Panc1 (cell line): ENCODE data around the gene NTRK1. TPM values are rescaled to one million over a fixed set of nuclear protein-coding genes. Genes with fewer than 3 reads are reported as not detected.

Experiments
- ATAC-seq: fragments of 200-7000 bp; cut with Tn5 transposase; 2 replicates; pipeline ENCODE4 v1.9.1; 2020; ENCODE audit warnings: mild to moderate bottlenecking, moderate library complexity
- BruUV-seq: library from RNA; stranded (reverse); fragments of 400-500 nt; replicated peaks from 2 replicates; lab custom pipeline; 2021; lab: Mats Ljungman, UMichigan
- CTCF ChIA-PET: fragments of 300-600 bp; sonication (Branson Sonifier 250); formaldehyde crosslinking; loops from one replicate; lab custom pipeline; 2022; ENCODE audit warnings: antibody characterized with exemption; lab: Charles Lee
- POLR2A ChIA-PET: fragments of 300-600 bp; sonication (Branson Sonifier 250); formaldehyde crosslinking; loops from one replicate; lab custom pipeline; 2022; ENCODE audit warnings: antibody characterized with exemption; lab: Charles Lee
- DNase-seq: peaks from one replicate; pipeline ENCODE4 v3.0.0-alpha.2; 2010; ENCODE audit warnings: low read depth, low spot score
- H3K27ac ChIP-seq: 2 replicates; pipeline ENCODE4 v1.5.1; 2011; ENCODE audit warnings: mild to moderate bottlenecking, low read length, inconsistent platforms
- H3K27me3 ChIP-seq: fragments of 200-500 bp; sonication (Bioruptor generic); 2 replicates; pipeline ENCODE4 v1.6.0; 2014; ENCODE audit warnings: low read length, inconsistent platforms; ENCODE audit not compliant: control insufficient read depth, insufficient read depth
- H3K36me3 ChIP-seq: fragments of 200-500 bp; sonication (Bioruptor generic); 2 replicates; pipeline ENCODE4 v1.5.1; 2014; ENCODE audit warnings: inconsistent platforms, mild to moderate bottlenecking, low read length, moderate library complexity; ENCODE audit not compliant: control insufficient read depth, insufficient read depth
- H3K4me1 ChIP-seq: 2 replicates; pipeline ENCODE4 v1.5.1; 2011; ENCODE audit warnings: inconsistent platforms, mild to moderate bottlenecking, low read length, moderate library complexity; ENCODE audit not compliant: control insufficient read depth, insufficient read depth
- H3K4me3 ChIP-seq, 2 experiments: 2 replicates each; pipeline ENCODE4 v1.5.1; 2011 to 2012; ENCODE audit warnings: low read depth in 2 of 2, low read length in 2 of 2, mild to moderate bottlenecking in 2 of 2, inconsistent platforms in 1 of 2, moderate library complexity in 1 of 2
- H3K9me3 ChIP-seq: fragments of 200-500 bp; sonication (Bioruptor generic); 2 replicates; pipeline ENCODE4 v1.5.1; 2014; ENCODE audit warnings: low read depth, mild to moderate bottlenecking, inconsistent platforms, low read length, moderate library complexity; ENCODE audit not compliant: control insufficient read depth, insufficient read depth
- POLR2AphosphoS5 ChIP-seq: IDR thresholded peaks from 2 replicates; pipeline ENCODE4 v1.6.1; 2012; ENCODE audit warnings: mild to moderate bottlenecking, low read depth, low read length, moderate library complexity
- SIN3A ChIP-seq: IDR thresholded peaks from 2 replicates; pipeline ENCODE4 v1.6.1; 2012; ENCODE audit warnings: low read depth, mild to moderate bottlenecking, low read length, moderate library complexity, borderline replicate concordance; ENCODE audit not compliant: insufficient read depth
- TCF7L2 ChIP-seq: IDR thresholded peaks from 2 replicates; pipeline ENCODE4 v1.6.1; 2011; ENCODE audit warnings: mild to moderate bottlenecking, low read depth, low read length, inconsistent platforms
- in situ Hi-C: cut with HindIII; loops from 2 replicates; pipeline ENCODE4 v1.10.0; 2016; ENCODE audit warnings: low sequenced_read_pairs, low pct_unique_long_range_greater_than_20kb
- intact Hi-C: fragments of 100-400 bp; cut with micrococcal nuclease; formaldehyde crosslinking; loops from one replicate; pipeline ENCODE4 v1.10.0; 2022; ENCODE audit not compliant: unreplicated experiment
- total RNA-seq: library from RNA; stranded (reverse); gene quantifications from one replicate; pipeline ENCODE4 v1.2.1, GENCODE V29; 2021; ENCODE audit not compliant: unreplicated experiment
- TF ChIP-seq, protein P1 (sequence below), 2 experiments: IDR thresholded peaks; 2 replicates each; pipeline ENCODE4 v1.6.1; 2011 to 2012; ENCODE audit warnings: low read depth in 2 of 2, control low read depth in 1 of 2, low read length in 1 of 2, mild to moderate bottlenecking in 1 of 2, moderate library complexity in 1 of 2; ENCODE audit not compliant: insufficient read depth in 1 of 2
- TF ChIP-seq, protein P2 (sequence below): fragments of 450-650 bp; IDR thresholded peaks from 2 replicates; pipeline ENCODE4 v1.5.1; 2017; ENCODE audit warnings: mild to moderate bottlenecking

NTRK1 gene
- total RNA-seq, 1 experiment from 2014 or later: 0.21 TPM

DNA sequence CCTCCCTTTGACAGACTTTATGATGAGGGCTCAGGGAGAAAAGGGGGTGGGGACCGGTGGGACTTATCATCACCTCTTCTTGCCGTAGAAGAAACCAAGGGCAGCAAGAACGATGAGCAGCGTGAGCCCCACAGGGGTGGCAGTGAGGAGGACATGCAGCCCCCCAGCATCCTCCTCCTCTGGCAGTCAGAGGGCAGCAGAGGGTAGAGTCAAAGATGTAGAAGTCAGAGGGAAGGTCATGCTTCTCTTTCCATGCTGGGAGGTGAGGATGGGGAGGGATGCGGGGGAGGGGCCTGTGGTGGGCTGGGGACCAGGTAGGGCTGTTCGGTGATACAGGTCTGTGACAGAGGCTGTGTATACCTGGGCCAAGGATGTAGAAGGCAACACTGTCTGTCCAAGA is 16.6 kb upstream of the NTRK1 start:
- in situ Hi-C loops (no loop called here), intact Hi-C loops (no loop called here)
- H3K36me3 ChIP-seq: no peaks in the 10 kb centered on the region
- no peak for ATAC-seq
- H3K4me1 ChIP-seq: no peaks in the 10 kb centered on the region
- H3K4me3 ChIP-seq: no peak overlapping the region
- no peak for DNase-seq
- H3K27me3 ChIP-seq: no peaks in the 10 kb centered on the region
- ChIA-PET POLR2A (no interaction called here), CTCF (interaction anchor here (0.6 kb wide), 1 partner anchor 11 kb away, joined by 4 read pairs; no protein-coding TSS in a partner anchor)
- no peaks in the 10 kb centered on the region for H3K9me3 ChIP-seq
- no TSS peak for BruUV-seq
- no peak for TF ChIP-seq POLR2AphosphoS5
- H3K27ac ChIP-seq: no peak overlapping the region

- H3K9me3 ChIP-seq: no peaks in the 10 kb centered on the region
- H3K4me1 ChIP-seq: no peaks in the 10 kb centered on the region
- ChIA-PET CTCF (no interaction called here), POLR2A (no interaction called here)
- no peak for TF ChIP-seq TCF7L2
- TF ChIP-seq, protein P1, sequence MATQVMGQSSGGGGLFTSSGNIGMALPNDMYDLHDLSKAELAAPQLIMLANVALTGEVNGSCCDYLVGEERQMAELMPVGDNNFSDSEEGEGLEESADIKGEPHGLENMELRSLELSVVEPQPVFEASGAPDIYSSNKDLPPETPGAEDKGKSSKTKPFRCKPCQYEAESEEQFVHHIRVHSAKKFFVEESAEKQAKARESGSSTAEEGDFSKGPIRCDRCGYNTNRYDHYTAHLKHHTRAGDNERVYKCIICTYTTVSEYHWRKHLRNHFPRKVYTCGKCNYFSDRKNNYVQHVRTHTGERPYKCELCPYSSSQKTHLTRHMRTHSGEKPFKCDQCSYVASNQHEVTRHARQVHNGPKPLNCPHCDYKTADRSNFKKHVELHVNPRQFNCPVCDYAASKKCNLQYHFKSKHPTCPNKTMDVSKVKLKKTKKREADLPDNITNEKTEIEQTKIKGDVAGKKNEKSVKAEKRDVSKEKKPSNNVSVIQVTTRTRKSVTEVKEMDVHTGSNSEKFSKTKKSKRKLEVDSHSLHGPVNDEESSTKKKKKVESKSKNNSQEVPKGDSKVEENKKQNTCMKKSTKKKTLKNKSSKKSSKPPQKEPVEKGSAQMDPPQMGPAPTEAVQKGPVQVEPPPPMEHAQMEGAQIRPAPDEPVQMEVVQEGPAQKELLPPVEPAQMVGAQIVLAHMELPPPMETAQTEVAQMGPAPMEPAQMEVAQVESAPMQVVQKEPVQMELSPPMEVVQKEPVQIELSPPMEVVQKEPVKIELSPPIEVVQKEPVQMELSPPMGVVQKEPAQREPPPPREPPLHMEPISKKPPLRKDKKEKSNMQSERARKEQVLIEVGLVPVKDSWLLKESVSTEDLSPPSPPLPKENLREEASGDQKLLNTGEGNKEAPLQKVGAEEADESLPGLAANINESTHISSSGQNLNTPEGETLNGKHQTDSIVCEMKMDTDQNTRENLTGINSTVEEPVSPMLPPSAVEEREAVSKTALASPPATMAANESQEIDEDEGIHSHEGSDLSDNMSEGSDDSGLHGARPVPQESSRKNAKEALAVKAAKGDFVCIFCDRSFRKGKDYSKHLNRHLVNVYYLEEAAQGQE (IDR thresholded peaks at IDR 0.05; ENCODE audit: insufficient read depth in 1 of 2, low read depth in 2 of 2, low read length in 1 of 2): no peak
- TF ChIP-seq, protein P2, sequence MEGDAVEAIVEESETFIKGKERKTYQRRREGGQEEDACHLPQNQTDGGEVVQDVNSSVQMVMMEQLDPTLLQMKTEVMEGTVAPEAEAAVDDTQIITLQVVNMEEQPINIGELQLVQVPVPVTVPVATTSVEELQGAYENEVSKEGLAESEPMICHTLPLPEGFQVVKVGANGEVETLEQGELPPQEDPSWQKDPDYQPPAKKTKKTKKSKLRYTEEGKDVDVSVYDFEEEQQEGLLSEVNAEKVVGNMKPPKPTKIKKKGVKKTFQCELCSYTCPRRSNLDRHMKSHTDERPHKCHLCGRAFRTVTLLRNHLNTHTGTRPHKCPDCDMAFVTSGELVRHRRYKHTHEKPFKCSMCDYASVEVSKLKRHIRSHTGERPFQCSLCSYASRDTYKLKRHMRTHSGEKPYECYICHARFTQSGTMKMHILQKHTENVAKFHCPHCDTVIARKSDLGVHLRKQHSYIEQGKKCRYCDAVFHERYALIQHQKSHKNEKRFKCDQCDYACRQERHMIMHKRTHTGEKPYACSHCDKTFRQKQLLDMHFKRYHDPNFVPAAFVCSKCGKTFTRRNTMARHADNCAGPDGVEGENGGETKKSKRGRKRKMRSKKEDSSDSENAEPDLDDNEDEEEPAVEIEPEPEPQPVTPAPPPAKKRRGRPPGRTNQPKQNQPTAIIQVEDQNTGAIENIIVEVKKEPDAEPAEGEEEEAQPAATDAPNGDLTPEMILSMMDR: no peak
- TF ChIP-seq POLR2AphosphoS5: no peak
- no peak for TF ChIP-seq SIN3A
- H3K36me3 ChIP-seq: no peaks in the 10 kb centered on the region
- no peak overlapping the region for H3K27ac ChIP-seq
- no peaks in the 10 kb centered on the region for H3K27me3 ChIP-seq
- no TSS peak for BruUV-seq
- DNase-seq: no peak
- intact Hi-C loops (no loop called here), in situ Hi-C loops (no loop called here)
- no peak overlapping the region for H3K4me3 ChIP-seq
- no peak for ATAC-seq
Measured at GRCh38 chr1:156844638-156845037, 16.0 kb upstream of the NTRK1 start.

DNA sequence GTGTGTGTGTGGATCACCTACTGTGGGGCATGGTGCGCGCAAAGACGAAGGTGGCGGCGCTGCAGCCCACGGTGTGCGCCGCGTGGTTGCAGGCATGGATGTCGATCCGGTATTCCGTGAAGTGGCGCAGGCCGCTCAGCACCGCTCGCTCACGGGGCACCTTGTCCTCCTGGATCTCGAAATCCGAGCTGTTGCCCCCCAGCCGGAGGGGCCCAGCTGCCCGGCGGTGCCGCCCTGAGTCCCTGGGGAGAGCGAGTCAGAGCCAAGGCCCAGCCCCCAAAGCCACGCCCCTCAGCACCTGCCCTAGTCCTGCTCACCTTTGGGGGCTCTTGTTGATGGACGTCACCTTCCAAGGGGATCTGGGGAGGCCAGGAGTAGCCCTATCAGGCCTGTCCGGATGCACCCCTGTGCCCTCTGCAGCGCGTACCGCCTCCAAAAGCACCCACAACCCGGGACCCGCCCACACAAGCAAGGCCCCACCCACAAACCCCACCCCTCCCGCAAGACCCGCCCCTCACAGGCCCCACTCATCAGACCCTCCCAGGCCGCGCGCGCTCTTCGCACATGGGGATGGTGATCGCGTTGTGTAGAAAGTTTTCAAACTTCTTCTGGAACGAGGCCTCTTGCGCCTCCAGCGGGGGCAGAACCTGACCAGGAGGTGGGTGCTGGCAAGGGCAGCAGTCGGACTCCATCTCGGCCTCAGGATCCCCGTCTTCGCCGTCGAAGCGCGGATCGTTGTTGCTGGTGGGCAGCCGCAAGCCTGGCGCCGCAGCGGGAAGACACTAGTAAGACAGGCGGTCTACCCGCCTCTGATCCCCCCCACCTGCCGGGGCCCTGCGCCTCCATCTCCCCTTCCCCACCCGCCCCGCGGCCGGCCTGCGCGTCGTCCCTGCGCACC is 15.4 kb upstream of the NTRK1 start:
- ChIA-PET CTCF (no interaction called here), POLR2A (no interaction called here)
- ATAC-seq (no peak), DNase-seq (no peak)
- no TSS peak for BruUV-seq
- H3K27ac ChIP-seq: no peak overlapping the region
- H3K4me1 ChIP-seq: no peaks in the 10 kb centered on the region
- no peak overlapping the region for H3K4me3 ChIP-seq
- H3K36me3 ChIP-seq: no peaks in the 10 kb centered on the region
- in situ Hi-C loops (no loop called here), intact Hi-C loops (no loop called here)
- H3K9me3 ChIP-seq: no peaks in the 10 kb centered on the region
- TF ChIP-seq SIN3A (no peak), POLR2AphosphoS5 (no peak), TCF7L2 (no peak)
- TF ChIP-seq, protein P1 (IDR thresholded peaks at IDR 0.05; ENCODE audit: insufficient read depth in 1 of 2, low read depth in 2 of 2, low read length in 1 of 2): no peak
- TF ChIP-seq, protein P2: no peak
- no peaks in the 10 kb centered on the region for H3K27me3 ChIP-seq
